ACC112 (cell line): ENCODE data around the gene KCNIP4.

Experiments
- H2AFZ ChIP-seq: fragments of 200-600 bp; sonication (generic); one replicate; pipeline ENCODE4 v1.6.0; 2017; ENCODE audit warnings: antibody characterized with exemption, low read length; ENCODE audit not compliant: unreplicated experiment
- H3K27ac ChIP-seq: fragments of 200-600 bp; sonication (generic); 2 replicates; pipeline ENCODE4 v1.5.1; 2014; ENCODE audit warnings: low read depth, mild to moderate bottlenecking, antibody characterized with exemption, low read length, moderate library complexity
- H3K27me3 ChIP-seq: fragments of 200-600 bp; sonication (generic); 2 replicates; pipeline ENCODE4 v1.6.1; 2014; ENCODE audit warnings: mild to moderate bottlenecking, antibody characterized with exemption, low read length, moderate library complexity, mixed read lengths; ENCODE audit not compliant: insufficient read depth
- H3K36me3 ChIP-seq: fragments of 200-600 bp; sonication (generic); 2 replicates; pipeline ENCODE4 v1.6.1; 2016; ENCODE audit warnings: mild to moderate bottlenecking, antibody characterized with exemption, low read length, moderate library complexity, mixed read lengths; ENCODE audit not compliant: insufficient read depth
- H3K4me1 ChIP-seq: fragments of 200-600 bp; sonication (generic); one replicate; pipeline ENCODE4 v1.6.1; 2016; ENCODE audit warnings: low read length, mixed read lengths; ENCODE audit not compliant: insufficient read depth, unreplicated experiment, control insufficient read depth
- H3K4me3 ChIP-seq: fragments of 200-600 bp; sonication (generic); 2 replicates; pipeline ENCODE4 v1.5.1; 2014; ENCODE audit warnings: mild to moderate bottlenecking, low read depth, low read length
- H3K79me2 ChIP-seq: fragments of 200-600 bp; sonication (generic); one replicate; pipeline ENCODE4 v1.6.0; 2016; ENCODE audit warnings: low read length; ENCODE audit not compliant: control insufficient read depth, unreplicated experiment, insufficient read depth

The KCNIP4 gene

DNA sequence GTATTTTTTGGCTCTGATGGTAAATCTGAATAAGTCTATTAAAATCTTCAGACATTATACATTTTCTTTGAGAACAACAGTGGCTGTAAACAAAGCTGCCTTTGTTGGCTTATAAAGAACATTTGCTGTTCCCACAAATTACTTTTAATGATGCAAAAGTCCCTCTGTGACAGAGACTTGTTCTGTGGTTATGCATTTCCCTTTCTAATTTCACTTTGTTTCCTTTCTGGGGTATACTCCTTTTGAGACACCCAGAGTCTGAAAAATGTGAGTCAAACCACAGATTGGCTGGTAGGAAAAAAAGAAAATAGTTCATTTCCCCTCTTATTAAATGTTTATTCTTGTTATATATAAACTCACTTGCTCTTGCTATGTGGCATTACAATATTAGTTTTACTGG, 845.9 kb downstream of the KCNIP4 start:
- no peak overlapping the region for H3K4me3 ChIP-seq
- H3K79me2 ChIP-seq: no peaks in the 10 kb centered on the region
- H3K36me3 ChIP-seq: no peaks in the 10 kb centered on the region
- H3K4me1 ChIP-seq: no peaks in the 10 kb centered on the region
- H2AFZ ChIP-seq: no peak overlapping the region
- no peaks in the 10 kb centered on the region for H3K27me3 ChIP-seq
- H3K27ac ChIP-seq: no peak overlapping the region

DNA sequence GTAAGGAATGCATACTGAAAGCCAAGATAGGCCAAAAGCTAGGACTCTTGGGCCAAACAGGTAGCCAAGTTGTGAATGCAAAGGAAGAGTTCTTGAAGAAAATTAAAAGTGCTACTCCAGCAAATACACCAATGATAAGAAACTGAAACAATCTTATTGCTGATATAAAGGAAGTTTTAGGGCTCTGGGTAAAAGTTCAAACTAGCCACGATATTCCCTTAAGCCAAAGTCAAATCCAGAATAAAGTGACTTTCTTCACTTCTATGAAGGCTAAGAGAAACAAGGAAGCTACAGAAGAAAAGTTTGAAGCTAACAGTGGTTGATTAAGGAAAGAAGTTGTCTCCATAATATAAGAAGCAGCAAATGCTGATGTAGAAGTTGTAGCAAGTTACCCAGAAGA, 850.7 kb downstream of the KCNIP4 start:
- Histone ChIP-seq H2AFZ (no peak overlapping the region), H3K79me2 (no peaks in the 10 kb centered on the region), H3K4me3 (no peak overlapping the region), H3K36me3 (no peaks in the 10 kb centered on the region), H3K4me1 (no peaks in the 10 kb centered on the region), H3K27ac (no peak overlapping the region), H3K27me3 (no peaks in the 10 kb centered on the region)

DNA sequence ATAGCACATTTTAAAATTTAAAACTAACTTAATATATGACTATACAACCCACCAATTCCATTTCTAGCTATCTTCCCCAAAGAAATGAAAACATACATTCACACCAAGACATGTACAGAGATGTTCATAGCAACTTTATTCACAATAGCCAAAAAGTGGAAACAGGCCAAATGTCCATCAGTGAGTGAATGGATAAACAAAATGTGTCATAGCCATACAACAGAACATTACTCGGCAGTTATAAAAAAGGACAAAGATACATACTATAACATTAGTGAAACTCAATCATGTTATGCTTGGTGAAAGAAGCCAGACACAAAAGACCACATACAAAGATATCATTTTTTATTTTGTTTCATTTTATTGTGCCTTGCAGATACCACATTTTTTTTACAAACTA, 851.5 kb downstream of the KCNIP4 start:
- H3K79me2 ChIP-seq: no peaks in the 10 kb centered on the region
- no peak overlapping the region for H3K27ac ChIP-seq
- H2AFZ ChIP-seq: no peak overlapping the region
- no peak overlapping the region for H3K4me3 ChIP-seq
- H3K27me3 ChIP-seq: no peaks in the 10 kb centered on the region
- no peaks in the 10 kb centered on the region for H3K36me3 ChIP-seq
- no peaks in the 10 kb centered on the region for H3K4me1 ChIP-seq

DNA sequence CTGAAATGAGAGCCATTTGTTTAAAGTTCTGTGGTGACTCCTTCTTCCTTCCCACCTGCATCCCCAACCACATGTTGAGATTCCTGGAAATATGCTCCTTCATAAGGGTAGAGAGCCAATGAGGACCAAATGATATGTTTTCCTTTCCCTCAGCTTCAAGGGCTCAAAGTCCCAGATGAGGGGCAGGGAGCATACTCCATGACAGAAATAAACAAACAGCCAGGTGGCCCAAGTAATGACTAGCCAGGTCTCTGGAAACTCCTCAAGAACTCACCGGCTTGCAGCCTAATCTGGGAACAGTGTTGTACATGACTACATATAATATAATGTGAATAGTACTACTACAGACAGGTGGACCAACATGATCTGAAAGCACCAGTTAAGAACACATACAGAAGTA, 856.0 kb downstream of the KCNIP4 start:
- no peaks in the 10 kb centered on the region for H3K27me3 ChIP-seq
- no peaks in the 10 kb centered on the region for H3K79me2 ChIP-seq
- no peak overlapping the region for H3K4me3 ChIP-seq

DNA sequence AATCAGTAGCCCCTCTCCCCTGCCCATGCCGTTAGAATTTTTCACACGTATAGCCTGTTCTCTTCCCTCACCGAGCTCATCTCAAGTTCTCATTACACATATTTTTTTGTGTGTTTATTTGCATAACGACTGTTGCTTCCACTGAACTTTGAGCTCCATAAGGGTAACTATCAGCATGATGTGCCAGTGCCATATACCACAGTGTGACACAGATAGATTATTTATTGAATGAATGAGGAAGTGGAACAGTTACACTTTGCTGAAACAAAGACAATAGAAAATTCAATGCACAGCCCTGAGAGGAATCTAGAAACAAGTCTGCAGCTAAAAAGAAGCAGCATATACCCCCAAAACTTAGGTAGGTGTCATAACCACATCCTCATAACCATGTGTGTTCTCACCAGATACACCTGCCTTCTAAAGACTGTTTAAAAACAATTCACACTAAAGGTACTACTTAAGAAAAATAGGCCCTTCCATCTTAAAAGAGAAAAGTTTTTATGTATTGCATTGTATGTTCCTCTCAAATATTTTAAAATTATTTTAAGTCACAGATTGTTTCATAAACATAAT, 858.4 kb downstream of the KCNIP4 start:
- no peak overlapping the region for H3K4me3 ChIP-seq
- H3K4me1 ChIP-seq: no peaks in the 10 kb centered on the region
- no peak overlapping the region for H3K27ac ChIP-seq
- no peaks in the 10 kb centered on the region for H3K36me3 ChIP-seq
- H2AFZ ChIP-seq: no peak overlapping the region
- no peaks in the 10 kb centered on the region for H3K27me3 ChIP-seq
- H3K79me2 ChIP-seq: no peaks in the 10 kb centered on the region

More for the DNA sequence above, 856.0 kb downstream of the KCNIP4 start:
- H2AFZ ChIP-seq: no peak overlapping the region
- H3K4me1 ChIP-seq: no peaks in the 10 kb centered on the region
- no peaks in the 10 kb centered on the region for H3K36me3 ChIP-seq
- no peak overlapping the region for H3K27ac ChIP-seq

DNA sequence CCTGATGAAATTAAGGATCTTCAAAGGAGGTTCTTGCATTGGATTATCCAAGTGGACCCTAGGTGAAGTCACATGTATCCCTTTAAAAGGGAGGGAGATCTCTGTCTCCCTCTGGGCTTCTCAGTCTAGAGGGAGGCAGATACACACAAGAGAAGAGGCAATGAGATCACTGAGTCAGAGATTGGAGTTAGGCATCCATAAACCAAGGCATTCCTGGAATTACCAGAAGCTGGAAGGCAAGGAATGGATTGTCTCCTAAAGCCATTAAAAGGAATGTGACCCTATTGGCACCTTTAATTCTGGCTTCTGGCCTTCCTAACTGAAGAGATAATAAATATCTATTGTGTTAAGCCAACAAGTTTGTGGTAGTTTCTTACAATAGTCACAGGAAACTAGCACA, 865.2 kb downstream of the KCNIP4 start:
- no peaks in the 10 kb centered on the region for H3K36me3 ChIP-seq
- no peak overlapping the region for H3K27ac ChIP-seq
- H3K4me3 ChIP-seq: no peak overlapping the region
- H3K79me2 ChIP-seq: no peaks in the 10 kb centered on the region
- no peak overlapping the region for H2AFZ ChIP-seq
- no peaks in the 10 kb centered on the region for H3K27me3 ChIP-seq
- no peaks in the 10 kb centered on the region for H3K4me1 ChIP-seq

DNA sequence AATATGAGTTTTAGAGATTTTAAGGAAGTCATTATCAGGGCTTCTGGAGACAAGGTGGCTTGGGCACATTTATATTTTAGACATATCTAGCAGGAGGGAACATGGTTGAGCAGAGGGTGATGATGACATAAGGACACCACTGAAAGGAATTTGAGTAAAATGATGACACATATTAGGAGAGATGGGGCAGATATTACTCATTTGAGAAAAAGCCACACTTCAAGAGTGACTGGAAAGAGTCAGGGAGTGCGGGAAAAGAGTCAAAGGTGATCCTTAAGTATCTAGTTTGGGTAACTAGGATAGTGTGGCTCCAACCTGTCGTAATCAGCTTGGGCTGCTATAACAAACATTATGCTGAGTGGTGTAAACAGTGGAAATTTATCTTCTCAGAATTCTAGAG, 870.6 kb downstream of the KCNIP4 start:
- H3K27ac ChIP-seq: no peak overlapping the region
- H3K79me2 ChIP-seq: no peaks in the 10 kb centered on the region
- no peak overlapping the region for H3K4me3 ChIP-seq
- no peak overlapping the region for H2AFZ ChIP-seq
- H3K4me1 ChIP-seq: no peaks in the 10 kb centered on the region
- no peaks in the 10 kb centered on the region for H3K36me3 ChIP-seq
- no peaks in the 10 kb centered on the region for H3K27me3 ChIP-seq

DNA sequence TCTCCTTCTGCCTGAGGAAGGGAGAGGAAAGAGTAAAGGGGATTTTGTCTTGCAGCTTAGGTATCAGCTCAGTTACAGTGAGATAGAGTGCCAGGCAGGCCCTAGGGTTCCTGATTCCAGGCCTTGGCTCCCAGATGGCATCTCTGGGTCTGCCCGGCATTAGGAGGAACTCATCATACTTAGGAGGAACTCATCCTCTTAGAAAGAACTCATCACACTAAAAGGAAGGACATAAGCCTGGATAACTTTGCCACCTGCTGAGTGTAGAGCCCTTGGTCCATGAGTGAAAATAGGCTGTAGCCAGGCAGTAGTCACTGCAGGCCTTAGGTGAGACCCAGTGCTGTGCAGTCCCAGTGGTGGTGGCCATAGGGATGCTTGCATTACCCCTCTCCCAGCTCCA, 881.2 kb downstream of the KCNIP4 start:
- no peak overlapping the region for H3K4me3 ChIP-seq
- H2AFZ ChIP-seq: no peak overlapping the region
- no peaks in the 10 kb centered on the region for H3K4me1 ChIP-seq
- H3K79me2 ChIP-seq: no peaks in the 10 kb centered on the region
- H3K27ac ChIP-seq: no peak overlapping the region
- no peaks in the 10 kb centered on the region for H3K27me3 ChIP-seq
- H3K36me3 ChIP-seq: no peaks in the 10 kb centered on the region

DNA sequence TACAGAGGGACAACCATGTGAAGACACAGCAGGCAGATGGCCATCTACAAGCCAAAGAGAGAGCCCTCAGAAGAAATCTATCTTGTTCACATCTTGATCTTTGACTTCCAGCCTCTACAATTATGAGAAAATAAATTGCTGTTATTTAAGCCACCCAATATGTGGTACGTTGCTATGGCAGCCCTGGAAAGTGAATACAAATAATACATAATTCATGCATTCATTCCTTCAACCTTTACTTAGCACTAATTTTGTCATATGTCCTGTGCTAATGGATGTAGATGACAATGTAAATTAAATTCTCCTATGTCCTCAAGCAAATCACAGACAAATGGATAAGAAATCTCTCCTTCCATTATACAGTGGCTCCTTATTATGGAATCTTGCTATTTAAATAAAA, 886.7 kb downstream of the KCNIP4 start:
- H3K36me3 ChIP-seq: no peaks in the 10 kb centered on the region
- H2AFZ ChIP-seq: no peak overlapping the region
- no peak overlapping the region for H3K4me3 ChIP-seq
- H3K27ac ChIP-seq: no peak overlapping the region
- H3K79me2 ChIP-seq: no peaks in the 10 kb centered on the region
- H3K4me1 ChIP-seq: no peaks in the 10 kb centered on the region
- H3K27me3 ChIP-seq: no peaks in the 10 kb centered on the region

DNA sequence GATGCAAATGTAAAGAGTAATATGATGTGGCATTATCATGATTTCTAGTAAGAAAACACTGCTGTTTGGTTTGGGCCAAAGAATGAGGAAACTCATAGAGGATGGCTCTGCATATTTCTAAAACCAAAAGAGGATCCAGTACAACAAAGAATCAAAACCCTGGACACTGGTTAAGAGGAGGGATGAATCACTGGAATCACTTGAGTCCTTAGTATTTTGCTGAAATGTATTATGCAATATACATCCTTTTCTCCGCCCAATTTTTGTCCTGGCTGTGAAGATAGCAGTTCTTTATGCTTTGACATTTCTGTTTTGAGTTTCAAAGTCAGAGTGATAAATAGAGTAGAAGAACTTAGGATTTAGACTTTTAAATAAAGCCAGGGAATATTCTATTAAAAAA, 902.4 kb downstream of the KCNIP4 start:
- Histone ChIP-seq H3K79me2 (no peaks in the 10 kb centered on the region), H3K36me3 (no peaks in the 10 kb centered on the region), H3K4me1 (no peaks in the 10 kb centered on the region), H3K4me3 (no peak overlapping the region), H3K27ac (no peak overlapping the region), H2AFZ (no peak overlapping the region), H3K27me3 (no peaks in the 10 kb centered on the region)

DNA sequence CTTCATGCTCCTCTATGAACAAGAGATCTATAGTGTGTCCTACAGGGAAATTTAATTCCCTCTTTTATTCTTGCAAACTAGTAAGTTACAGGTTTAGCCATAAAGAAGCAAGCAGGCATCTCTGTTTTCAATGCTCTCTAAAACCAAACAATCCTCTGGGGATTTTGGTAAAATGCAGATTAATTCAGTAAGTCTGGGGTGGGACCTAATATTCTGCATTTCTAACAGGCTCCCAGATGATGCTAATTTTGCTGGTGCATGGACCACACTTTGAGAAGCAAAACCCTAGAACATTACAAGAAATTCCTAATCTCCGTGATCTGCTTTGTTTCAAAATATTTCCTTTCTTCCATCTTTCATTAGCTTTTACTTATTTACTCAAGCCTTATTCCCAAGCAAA, 903.5 kb downstream of the KCNIP4 start:
- Histone ChIP-seq H3K27ac (no peak overlapping the region), H3K4me1 (no peaks in the 10 kb centered on the region), H3K27me3 (no peaks in the 10 kb centered on the region), H3K36me3 (no peaks in the 10 kb centered on the region), H3K4me3 (no peak overlapping the region), H2AFZ (no peak overlapping the region), H3K79me2 (no peaks in the 10 kb centered on the region)
